Spleen (tissue), 7 donors: Measurements from ENCODE around the gene TCP11L1.

Experiments used
- CTCF ChIP-seq, 11 experiments: fragments of 200-600 bp in 7 of 11; fragments of 450-650 bp in 4 of 11; sonication (generic) in 4 of 11; IDR thresholded peaks in 8 of 11; conservative IDR thresholded peaks in 3 of 11; 1 replicate in 7 of 11; 2 replicates in 4 of 11; pipeline versions ENCODE4 v1.4.0 to v1.8.0; 2016 to 2021; ENCODE audit warnings: antibody characterized with exemption in 11 of 11, inconsistent platforms in 4 of 11, mild to moderate bottlenecking in 1 of 11
- POLR2A ChIP-seq, 3 donors: fragments of 450-650 bp; IDR thresholded peaks; one replicate each; pipeline ENCODE4 v1.5.1; 2017; ENCODE audit warnings: antibody characterized with exemption in 3 of 3, mild to moderate bottlenecking in 1 of 3
- POLR2AphosphoS5 ChIP-seq, 3 donors: sonication (generic); formaldehyde crosslinking; IDR thresholded peaks; one replicate each; pipeline ENCODE4 v1.5.1; 2017; ENCODE audit warnings: antibody characterized with exemption in 3 of 3
- donor health status: DM: no; HTN: no; CAD: no; lungs with moderate emphysema.
- donor health status: DM: no; HTN: no; CAD: no.
- donor health status: DM: no; HTN: no; CAD: no.

- TF ChIP-seq POLR2A (IDR thresholded peaks at IDR 0.05): no peak
- no peak for TF ChIP-seq CTCF (IDR thresholded peaks at IDR 0.05 in 8 of 11, conservative IDR thresholded peaks at IDR 0.05 in 3 of 11)
- TF ChIP-seq POLR2AphosphoS5 (IDR thresholded peaks at IDR 0.05): no peak
Observed at GRCh38 chr11:33017965-33018364, 21.4 kb upstream of the TCP11L1 start.
